ENCODE results near the gene ASCC1. TPM values are rescaled to one million over a fixed set of nuclear protein-coding genes. Genes with fewer than 3 reads are reported as not detected.

The ASCC1 gene
- total and polyA plus RNA-seq, 2 donors (not counting 3 experiments of a cell fraction or from before 2014, with no cell fraction given) = 16.0 to 24.9 TPM

- no peak for DNase-seq (ENCODE audit: low read depth, low spot score)
- no peak for FAIRE-seq
- Histone ChIP-seq H4K20me1 (replicated peaks; ENCODE audit: control insufficient read depth, extremely low read depth, insufficient read depth, low read length) (no peaks in the 10 kb centered on the region), H3K9me3 (replicated peaks; ENCODE audit: control insufficient read depth, insufficient read depth, low read length) (no peaks in the 10 kb centered on the region), H3K4me1 (ENCODE audit: control insufficient read depth, extremely low read depth, insufficient read depth, low read length) (no peaks in the 10 kb centered on the region), H3K27ac (ENCODE audit: insufficient read depth, low read depth, low read length) (no peak overlapping the region), H2AFZ (ENCODE audit: low read depth, low read length) (no peak overlapping the region), H3K79me2 (ENCODE audit: control insufficient read depth, insufficient read depth, low read length) (no peaks in the 10 kb centered on the region), H3K9me1 (replicated peaks; ENCODE audit: control insufficient read depth, extremely low read depth, insufficient read depth, low read length) (no peaks in the 10 kb centered on the region), H3K36me3 (ENCODE audit: control insufficient read depth in 2 of 2, extremely low read depth in 1 of 2, insufficient read depth in 2 of 2, low read length in 2 of 2) (no peaks in the 10 kb centered on the region), H3K9ac (replicated peaks; ENCODE audit: extremely low read depth, insufficient read depth, low read length) (no peak overlapping the region), H3K4me2 (ENCODE audit: insufficient read depth, low read length) (no peak overlapping the region), H3K27me3 (ENCODE audit: control insufficient read depth in 2 of 2, insufficient read depth in 2 of 2, low read length in 2 of 2) (no peaks in the 10 kb centered on the region), H3K4me3 (replicated peaks in 1 of 3; ENCODE audit: insufficient read depth in 1 of 3, low read depth in 1 of 3, low read length in 3 of 3) (no peak overlapping the region)
- dilution Hi-C loops (cut with MboI; ENCODE audit: extremely low pct_ligation_motif_present, low sequenced_read_pairs) (no loop called here), intact Hi-C loops (cut with micrococcal nuclease) (loop anchor here (5.0 kb wide), 1 partner anchor 39 kb away; no protein-coding TSS in a partner anchor)
- TF ChIP-seq FOS (IDR thresholded peaks at IDR 0.05; ENCODE audit: borderline replicate concordance, insufficient read depth, low read length) (no peak), POLR2A (IDR thresholded peaks at IDR 0.05; ENCODE audit: low read depth, low read length) (no peak), EZH2 (IDR thresholded peaks at IDR 0.05; ENCODE audit: borderline replicate concordance, low read depth, low read length, severe bottlenecking) (no peak), GATA2 (IDR thresholded peaks at IDR 0.05; ENCODE audit: insufficient read depth, insufficient read length, low read depth, low read length) (no peak), POLR2AphosphoS5 (IDR thresholded peaks at IDR 0.05; ENCODE audit: insufficient read depth, low read depth, low read length) (no peak), CTCF (IDR thresholded peaks at IDR 0.05; ENCODE audit: extremely low read depth in 1 of 2, insufficient read depth in 1 of 2, low read depth in 1 of 2, low read length in 2 of 2) (no peak), MAX (IDR thresholded peaks at IDR 0.05; ENCODE audit: insufficient read depth, insufficient read length) (no peak), MYC (IDR thresholded peaks at IDR 0.05; ENCODE audit: low read depth, low read length) (no peak), JUN (IDR thresholded peaks at IDR 0.05; ENCODE audit: borderline replicate concordance, insufficient read depth, insufficient read length, low read depth) (no peak)
- CTCF ChIA-PET = interaction anchor here (0.8 to 3.9 kb wide), 8 partner anchors 9 to 207 kb away, joined by 3 to 10 read pairs (median 4); partner anchors contain the start of genes ANAPC16 and ASCC1
- POLR2A ChIA-PET = interaction anchor here (0.7 kb wide), 1 partner anchor 53 kb away, joined by 5 read pairs; no protein-coding TSS in a partner anchor
- no TSS peak for BruUV-seq (replicated peaks)
These were observed 83.2 kb downstream of the ASCC1 start for GRCh38 chr10:72132854-72133253.
